ENCODE measurements around the gene ANAPC7. TPM values are rescaled to one million over a fixed set of nuclear protein-coding genes. Genes with fewer than 3 reads are reported as not detected.
"Not testable (repeated sequence)": the region's sequence is repeated elsewhere in the genome, so short reads cannot be mapped to it uniquely, and the experiment has no call there.

Gene ANAPC7
- total RNA-seq, 1 experiment from 2014 or later, result 144 TPM

DNA sequence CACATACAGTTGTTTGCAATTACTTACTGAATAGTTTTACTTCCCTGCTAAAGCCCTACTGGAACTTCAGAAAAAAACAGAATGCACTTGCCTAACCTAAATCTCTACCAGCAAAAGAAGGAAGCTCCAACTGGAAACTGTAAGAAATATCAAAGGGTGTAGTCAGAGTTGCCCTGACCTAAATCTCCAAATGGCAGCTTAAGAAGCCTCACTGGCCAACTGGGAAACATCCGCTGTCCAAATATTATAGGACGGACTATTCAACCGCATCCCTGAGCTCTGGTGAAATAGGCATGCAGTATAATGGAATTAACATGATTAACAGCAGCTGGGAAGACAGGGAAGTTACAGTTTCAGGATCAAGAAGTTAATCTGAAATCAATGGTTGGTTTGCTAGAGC, 24.3 kb downstream of the ANAPC7 start:
- ChIA-PET POLR2A (ENCODE audit: low non-redundant PET) (no interaction called here), CTCF (no interaction called here)
- intact Hi-C loops (cut with micrococcal nuclease; ENCODE audit: unreplicated experiment), result no loop called here
- no TSS peak for BruUV-seq (replicated peaks)
- H3K27me3 ChIP-seq (replicated peaks; ENCODE audit: insufficient read depth, low read depth, low read length, poor library complexity), result no peaks in the 10 kb centered on the region
- no peaks in the 10 kb centered on the region for H3K4me1 ChIP-seq (ENCODE audit: insufficient read depth, low read length, poor library complexity, severe bottlenecking)
- H3K9me3 ChIP-seq (ENCODE audit: low read depth, low read length, poor library complexity, severe bottlenecking), result no peaks in the 10 kb centered on the region
- TF ChIP-seq, protein P1, sequence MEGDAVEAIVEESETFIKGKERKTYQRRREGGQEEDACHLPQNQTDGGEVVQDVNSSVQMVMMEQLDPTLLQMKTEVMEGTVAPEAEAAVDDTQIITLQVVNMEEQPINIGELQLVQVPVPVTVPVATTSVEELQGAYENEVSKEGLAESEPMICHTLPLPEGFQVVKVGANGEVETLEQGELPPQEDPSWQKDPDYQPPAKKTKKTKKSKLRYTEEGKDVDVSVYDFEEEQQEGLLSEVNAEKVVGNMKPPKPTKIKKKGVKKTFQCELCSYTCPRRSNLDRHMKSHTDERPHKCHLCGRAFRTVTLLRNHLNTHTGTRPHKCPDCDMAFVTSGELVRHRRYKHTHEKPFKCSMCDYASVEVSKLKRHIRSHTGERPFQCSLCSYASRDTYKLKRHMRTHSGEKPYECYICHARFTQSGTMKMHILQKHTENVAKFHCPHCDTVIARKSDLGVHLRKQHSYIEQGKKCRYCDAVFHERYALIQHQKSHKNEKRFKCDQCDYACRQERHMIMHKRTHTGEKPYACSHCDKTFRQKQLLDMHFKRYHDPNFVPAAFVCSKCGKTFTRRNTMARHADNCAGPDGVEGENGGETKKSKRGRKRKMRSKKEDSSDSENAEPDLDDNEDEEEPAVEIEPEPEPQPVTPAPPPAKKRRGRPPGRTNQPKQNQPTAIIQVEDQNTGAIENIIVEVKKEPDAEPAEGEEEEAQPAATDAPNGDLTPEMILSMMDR (conservative IDR thresholded peaks at IDR 0.05; ENCODE audit: low read depth, low read length), result no peak
- DNase-seq (ENCODE audit: low spot score), result no peak
- H3K4me3 ChIP-seq (ENCODE audit: low read depth, low read length, poor library complexity, severe bottlenecking), result no peak overlapping the region
- H3K27ac ChIP-seq (ENCODE audit: low read depth, low read length, poor library complexity, severe bottlenecking), result no peak overlapping the region
- peaks cover 84% of the 10 kb centered on the region for H3K36me3 ChIP-seq (ENCODE audit: insufficient read depth, low read length, poor library complexity, severe bottlenecking)

DNA sequence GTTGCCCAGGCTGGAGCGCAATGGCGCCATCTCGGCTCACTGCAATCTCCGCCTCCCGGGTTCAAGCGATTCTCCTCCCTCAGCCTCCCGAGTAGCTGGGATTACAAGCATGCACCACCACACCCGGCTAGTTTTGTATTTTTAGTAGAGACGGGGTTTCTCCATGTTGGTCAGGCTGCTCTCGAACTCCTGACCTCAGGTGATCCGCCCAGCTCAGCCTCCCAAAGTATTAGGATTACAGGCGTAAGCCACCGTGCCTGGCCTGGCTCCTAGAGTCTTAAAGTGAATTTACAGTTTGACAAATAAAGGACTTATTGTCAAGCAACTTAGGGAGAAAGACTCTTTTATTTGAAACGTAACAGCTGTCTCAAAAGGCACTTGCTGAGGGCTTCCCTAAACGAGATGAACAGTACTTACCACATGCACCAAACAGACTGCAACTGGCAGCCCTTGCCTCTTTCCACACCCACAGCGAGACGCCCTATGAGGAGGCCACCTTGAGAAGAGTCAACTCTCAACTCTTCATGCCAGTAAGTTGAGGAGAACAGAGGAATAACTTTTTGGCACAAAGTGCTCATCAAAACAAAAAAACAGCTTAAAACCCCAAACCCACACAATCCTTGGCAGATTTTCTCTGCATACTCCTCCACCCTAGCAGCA, 25.2 kb downstream of the ANAPC7 start:
- H3K4me3 ChIP-seq (ENCODE audit: low read depth, low read length, poor library complexity, severe bottlenecking); H3K27ac ChIP-seq (ENCODE audit: low read depth, low read length, poor library complexity, severe bottlenecking); POLR2A ChIA-PET (ENCODE audit: low non-redundant PET); BruUV-seq (replicated peaks); DNase-seq (ENCODE audit: low spot score); H3K4me1 ChIP-seq (ENCODE audit: insufficient read depth, low read length, poor library complexity, severe bottlenecking); CTCF ChIA-PET; H3K9me3 ChIP-seq (ENCODE audit: low read depth, low read length, poor library complexity, severe bottlenecking); H3K27me3 ChIP-seq (replicated peaks; ENCODE audit: insufficient read depth, low read depth, low read length, poor library complexity); intact Hi-C loops (cut with micrococcal nuclease; ENCODE audit: unreplicated experiment): not testable (repeated sequence)
- H3K36me3 ChIP-seq (ENCODE audit: insufficient read depth, low read length, poor library complexity, severe bottlenecking), result peaks cover 92% of the 10 kb centered on the region

GRCh38 chr12:110373962-110374611, 29.4 kb downstream of the ANAPC7 start:
- no peak for DNase-seq (ENCODE audit: low spot score)
- Histone ChIP-seq H3K9me3 (ENCODE audit: low read depth, low read length, poor library complexity, severe bottlenecking) (no peaks in the 10 kb centered on the region), H3K27ac (ENCODE audit: low read depth, low read length, poor library complexity, severe bottlenecking) (peak overlapping the region; percentile 12), H3K4me1 (ENCODE audit: insufficient read depth, low read length, poor library complexity, severe bottlenecking) (peaks cover 13% of the 10 kb centered on the region), H3K36me3 (ENCODE audit: insufficient read depth, low read length, poor library complexity, severe bottlenecking) (peaks cover 80% of the 10 kb centered on the region), H3K4me3 (ENCODE audit: low read depth, low read length, poor library complexity, severe bottlenecking) (no peak overlapping the region), H3K27me3 (replicated peaks; ENCODE audit: insufficient read depth, low read depth, low read length, poor library complexity) (no peaks in the 10 kb centered on the region)
- no peak for TF ChIP-seq EZH2 (IDR thresholded peaks at IDR 0.05; ENCODE audit: borderline replicate concordance, low read depth, low read length, poor library complexity, severe bottlenecking)
- TF ChIP-seq, protein P1 (conservative IDR thresholded peaks at IDR 0.05; ENCODE audit: low read depth, low read length), result no peak
- POLR2A ChIA-PET (ENCODE audit: low non-redundant PET), result no interaction called here
- CTCF ChIA-PET, result no interaction called here
- BruUV-seq (replicated peaks), result no TSS peak
- intact Hi-C loops (cut with micrococcal nuclease; ENCODE audit: unreplicated experiment), result no loop called here

DNA sequence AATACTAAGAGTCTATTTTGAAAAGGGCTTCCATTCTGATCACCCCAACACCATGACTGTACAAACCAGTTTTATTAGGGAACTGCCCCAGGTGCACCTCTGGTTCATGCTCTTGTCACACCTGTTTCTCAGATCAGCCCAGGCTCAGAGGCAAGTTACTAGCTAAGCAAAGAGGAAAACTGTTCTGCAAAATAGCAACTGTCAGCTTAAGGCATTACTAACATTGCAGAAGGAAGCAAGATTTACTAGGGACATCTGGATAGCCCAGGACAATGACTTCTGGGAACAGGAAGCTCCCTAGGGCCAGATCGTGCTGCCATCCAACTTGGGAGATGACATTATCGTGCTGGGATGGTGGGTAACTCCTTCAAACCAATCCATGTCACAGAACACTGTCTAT, 30.1 kb downstream of the ANAPC7 start:
- BruUV-seq (replicated peaks), result no TSS peak
- Histone ChIP-seq H3K27me3 (replicated peaks; ENCODE audit: insufficient read depth, low read depth, low read length, poor library complexity) (no peaks in the 10 kb centered on the region), H3K27ac (ENCODE audit: low read depth, low read length, poor library complexity, severe bottlenecking) (peak overlapping the region; percentile 12), H3K4me3 (ENCODE audit: low read depth, low read length, poor library complexity, severe bottlenecking) (no peak overlapping the region), H3K9me3 (ENCODE audit: low read depth, low read length, poor library complexity, severe bottlenecking) (no peaks in the 10 kb centered on the region), H3K36me3 (ENCODE audit: insufficient read depth, low read length, poor library complexity, severe bottlenecking) (peaks cover 74% of the 10 kb centered on the region), H3K4me1 (ENCODE audit: insufficient read depth, low read length, poor library complexity, severe bottlenecking) (peaks cover 13% of the 10 kb centered on the region)
- ChIA-PET CTCF (interaction anchor here (0.6 kb wide), 1 partner anchor 445 kb away, joined by 4 read pairs; no protein-coding TSS in a partner anchor), POLR2A (ENCODE audit: low non-redundant PET) (no interaction called here)
- intact Hi-C loops (cut with micrococcal nuclease; ENCODE audit: unreplicated experiment), result no loop called here
- no peak for DNase-seq (ENCODE audit: low spot score)
- no peak for TF ChIP-seq EZH2 (IDR thresholded peaks at IDR 0.05; ENCODE audit: borderline replicate concordance, low read depth, low read length, poor library complexity, severe bottlenecking)
